ENCODE results near the gene CFAP91.

Gene CFAP91

GRCh38 chr3:119702530-119703527 is at the start of gene CFAP91:
CFAP91 (plus strand) TSS chr3:119703022; CDS start chr3:119703099, 77 bp downstream.
- no peak for FAIRE-seq

GRCh38 chr3:119653876-119654275 is 48.9 kb upstream of the CFAP91 start:
- no peak for FAIRE-seq

GRCh38 chr3:119657887-119658702 is 44.7 kb upstream of the CFAP91 start:
- FAIRE-seq, result no peak

- FAIRE-seq, result no peak
These were observed 43.8 kb upstream of the CFAP91 start for GRCh38 chr3:119658994-119659393.

- FAIRE-seq, result no peak
These were observed 43.1 kb upstream of the CFAP91 start for GRCh38 chr3:119659606-119660291.

- no peak for FAIRE-seq
These were observed 42.1 kb upstream of the CFAP91 start, which contains the start of gene POPDC2 for GRCh38 chr3:119660474-119661440. POPDC2 (minus strand) TSS chr3:119660589; CDS start chr3:119660423, 166 bp downstream.

GRCh38 chr3:119662604-119663373 is 40.0 kb upstream of the CFAP91 start:
- FAIRE-seq, result no peak

- FAIRE-seq, result no peak
These were observed 38.9 kb upstream of the CFAP91 start for GRCh38 chr3:119663885-119664284.

- FAIRE-seq, result no peak
These were observed 38.5 kb upstream of the CFAP91 start for GRCh38 chr3:119664370-119664769.

- no peak for FAIRE-seq
These were observed 37.9 kb upstream of the CFAP91 start for GRCh38 chr3:119664850-119665379.

- FAIRE-seq, result no peak
These were observed 36.8 kb upstream of the CFAP91 start for GRCh38 chr3:119665954-119666559.

GRCh38 chr3:119669906-119670570 is 32.8 kb upstream of the CFAP91 start:
- FAIRE-seq, result no peak

GRCh38 chr3:119672776-119673175 is 30.0 kb upstream of the CFAP91 start:
- FAIRE-seq, result no peak

GRCh38 chr3:119673875-119674274 is 28.9 kb upstream of the CFAP91 start:
- FAIRE-seq, result no peak

- no peak for FAIRE-seq
These were observed 27.5 kb upstream of the CFAP91 start for GRCh38 chr3:119675188-119675874.

GRCh38 chr3:119676020-119676419 is 26.8 kb upstream of the CFAP91 start:
- no peak for FAIRE-seq

- no peak for FAIRE-seq
These were observed 25.8 kb upstream of the CFAP91 start, which contains the start of gene COX17 for GRCh38 chr3:119676771-119677640. COX17 (minus strand) TSS chr3:119677406; CDS start chr3:119677310, 96 bp downstream.

- no peak for FAIRE-seq
These were observed 25.2 kb upstream of the CFAP91 start for GRCh38 chr3:119677641-119677934.

Measured in colon (tissue), 2 donors.